SKM-1 treated with dmso at 0.1 percent for 144 hours (cell line): ENCODE measurements around the gene RNASE1.
"Not testable (repeated sequence)": the region's sequence is repeated elsewhere in the genome, so short reads cannot be mapped to it uniquely, and the experiment has no call there.

Experiments used
- DNase-seq: peaks from one replicate; lab custom pipeline; 2025; ENCODE audit not compliant: unreplicated experiment; lab: John Stamatoyannopoulos, UW

Gene RNASE1

DNA sequence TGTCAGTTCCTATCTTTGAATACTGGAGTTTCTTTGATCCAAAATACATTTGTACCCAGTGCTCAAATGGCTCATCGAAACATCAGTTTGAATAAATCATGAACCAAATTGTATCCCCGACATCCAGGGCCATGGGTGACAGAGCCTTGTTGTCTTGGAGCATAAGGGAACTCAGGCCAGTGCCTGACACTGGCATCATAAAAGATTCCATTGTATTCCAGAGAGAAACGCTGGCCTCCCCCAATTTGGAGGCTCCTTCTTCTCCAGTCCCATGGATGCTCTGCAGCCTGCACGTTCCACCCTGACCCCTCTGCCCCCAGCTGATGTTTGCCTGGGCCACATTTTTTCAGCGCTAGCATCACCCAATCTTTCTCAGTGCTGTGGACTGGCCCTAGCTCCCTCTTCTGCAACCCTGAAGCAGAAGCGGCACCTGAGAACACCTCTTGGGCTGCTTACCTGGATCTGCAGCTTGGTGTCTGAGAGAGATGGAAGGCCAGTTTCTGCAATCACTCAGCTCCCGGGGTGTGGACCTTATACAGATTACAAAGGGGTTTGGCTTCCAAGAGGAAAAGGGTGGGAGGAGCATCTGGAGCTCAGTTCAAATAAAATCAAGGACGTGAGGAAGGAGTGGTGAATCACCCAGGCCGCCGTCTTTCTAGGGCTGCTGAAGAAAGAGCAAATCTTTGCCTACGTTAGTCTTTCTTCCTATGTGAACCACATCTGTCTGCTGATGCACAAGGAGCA is at the start of gene RNASE1:
RNASE1 (minus strand) TSS at position 504 of the 744 bp plus-strand sequence. CDS start 776 bp downstream, outside the sequence.
- DNase-seq: no peak

GRCh38 chr14:20848955-20849570 is 46.4 kb upstream of the RNASE1 start:
- no peak for DNase-seq

DNA sequence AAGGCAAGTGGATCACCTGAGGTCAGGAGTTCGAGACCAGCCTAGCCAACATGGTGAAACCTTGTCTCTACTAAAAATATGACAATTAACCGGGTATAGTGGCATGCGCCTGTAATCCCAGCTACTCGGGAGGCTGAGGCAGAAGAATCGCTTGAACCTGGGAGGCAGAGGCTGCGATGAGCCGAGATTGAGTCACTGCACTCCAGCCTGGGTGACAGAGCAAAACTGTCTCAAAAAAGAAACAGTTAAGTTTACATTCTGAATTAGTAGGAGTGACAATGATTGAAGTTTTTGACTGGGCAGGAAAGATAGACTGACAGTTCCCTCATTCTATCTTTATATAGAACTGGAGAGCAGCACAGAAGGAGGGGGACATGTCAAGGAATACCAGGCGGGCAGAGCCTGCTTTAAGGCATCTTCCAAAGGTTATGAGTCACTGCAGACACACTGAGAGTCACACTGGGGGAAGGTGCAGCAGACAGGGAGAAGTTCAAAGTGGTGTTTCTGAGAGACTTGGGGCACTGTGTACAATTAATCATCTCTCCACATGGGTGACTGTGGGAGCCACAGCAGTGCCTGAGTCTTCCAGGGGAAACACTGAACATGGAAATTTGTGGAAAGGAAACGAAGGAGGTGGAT is 45.8 kb upstream of the RNASE1 start:
- DNase-seq: no peak

- peak; percentile 24 for DNase-seq
Observed at GRCh38 chr14:20846560-20846959, 43.9 kb upstream of the RNASE1 start.

GRCh38 chr14:20841096-20841495 is 38.5 kb upstream of the RNASE1 start:
- DNase-seq: no peak

GRCh38 chr14:20837831-20838230 is 35.2 kb upstream of the RNASE1 start:
- no peak for DNase-seq

DNA sequence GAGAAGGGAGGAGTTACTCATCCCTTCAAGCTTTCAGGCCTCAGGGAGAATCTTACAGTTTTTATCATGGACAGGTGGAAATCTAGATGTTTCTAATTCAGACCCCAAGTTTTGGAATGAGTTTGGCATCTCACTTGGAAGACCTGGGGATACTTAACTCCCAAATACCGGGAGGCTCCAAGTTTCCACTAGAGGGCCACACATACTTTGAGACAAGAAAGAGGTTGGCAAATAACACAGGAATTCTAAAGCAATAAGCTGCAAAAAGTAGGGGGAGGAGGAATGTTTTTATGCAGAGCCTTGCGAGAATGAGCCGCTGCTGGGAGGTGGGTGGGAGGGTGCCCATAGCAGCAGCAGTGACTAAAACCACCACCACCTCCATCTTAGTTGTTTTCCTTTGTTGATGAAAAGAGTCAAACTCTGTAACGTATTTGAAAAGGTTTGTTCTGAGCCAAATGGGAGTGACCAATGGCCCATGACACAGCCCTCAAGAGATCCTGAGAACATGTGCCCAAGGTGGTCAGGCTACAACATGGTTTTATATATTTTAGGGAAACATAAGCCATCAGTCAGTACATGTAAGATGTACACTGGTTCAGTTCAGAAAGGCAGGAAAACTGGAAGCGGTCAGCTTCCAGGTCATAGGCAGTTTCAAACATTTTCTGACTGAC is 34.2 kb upstream of the RNASE1 start:
- no peak for DNase-seq

DNA sequence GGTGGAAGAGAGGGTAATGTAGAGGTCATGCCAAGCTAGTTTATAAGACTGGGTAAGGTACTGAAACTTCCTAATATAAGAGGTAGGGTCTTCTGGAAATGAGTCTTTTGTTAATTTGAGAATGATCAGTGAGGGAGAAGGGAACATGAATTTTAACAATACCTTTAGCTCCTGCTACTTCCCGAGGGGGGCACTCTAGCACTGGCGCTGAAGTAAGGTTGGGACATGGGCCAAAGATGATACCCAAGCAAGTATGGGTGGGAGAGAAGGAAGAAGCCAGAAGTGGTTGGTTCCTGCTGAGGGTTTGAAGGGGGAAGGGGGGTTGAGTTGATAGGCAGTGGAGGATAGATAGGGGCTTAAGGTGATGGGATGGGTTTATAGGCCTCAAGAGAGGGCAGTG is 32.3 kb upstream of the RNASE1 start:
- DNase-seq: no peak

DNA sequence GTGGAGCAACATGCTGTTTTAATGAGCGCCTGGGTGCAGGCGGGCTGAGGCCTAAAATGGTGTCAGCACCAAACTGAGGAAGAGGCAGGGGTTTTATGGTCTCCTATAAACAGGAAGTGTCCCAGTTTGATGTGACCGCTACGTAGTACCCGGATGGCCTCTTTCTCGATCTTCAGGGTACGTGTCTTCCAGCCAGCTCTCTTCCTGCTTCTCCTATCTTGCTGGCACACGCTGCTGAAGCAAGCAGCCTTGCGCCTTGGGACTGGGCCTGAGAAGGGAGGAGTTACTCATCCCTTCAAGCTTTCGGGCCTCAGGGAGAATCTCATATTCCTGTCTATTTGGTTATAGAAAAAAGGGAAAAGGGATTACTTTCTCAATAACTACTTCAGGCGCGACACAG is 28.2 kb upstream of the RNASE1 start:
- DNase-seq: no peak

DNA sequence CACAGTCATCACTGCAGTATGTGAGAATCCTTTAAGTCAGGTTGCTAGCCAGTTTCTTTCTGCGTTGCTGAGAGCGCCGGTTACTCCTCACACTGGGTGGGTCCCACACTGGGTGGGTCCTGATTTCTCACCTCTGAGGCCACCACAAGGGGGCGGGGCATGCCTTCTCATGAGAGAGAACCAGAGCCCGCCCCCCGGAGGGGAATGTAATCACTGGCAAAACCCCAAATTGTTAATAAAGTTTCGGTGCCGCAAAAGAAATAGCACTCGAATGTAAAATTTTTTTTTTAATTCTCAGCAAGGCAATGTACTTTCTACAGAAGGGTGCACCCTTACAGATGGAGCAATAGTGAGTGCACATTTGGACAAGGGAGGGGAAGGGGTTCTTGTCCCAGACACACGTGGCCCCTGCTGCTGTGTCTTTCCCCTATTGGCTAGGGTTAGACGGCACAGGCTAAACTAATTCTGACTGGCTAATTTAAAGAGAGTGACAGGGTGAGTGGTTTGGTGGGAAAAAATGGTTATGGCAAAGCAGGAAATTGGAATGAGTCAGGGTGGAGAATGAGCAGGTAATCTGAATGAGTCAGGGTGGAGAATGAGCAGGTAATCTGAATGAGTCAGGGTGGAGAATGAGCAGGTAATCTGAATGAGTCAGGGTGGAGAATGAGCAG is 25.5 kb upstream of the RNASE1 start:
- DNase-seq: not testable (repeated sequence)

- no peak for DNase-seq
Observed at GRCh38 chr14:20827326-20827725, 24.7 kb upstream of the RNASE1 start.

GRCh38 chr14:20826666-20827065 is 24.0 kb upstream of the RNASE1 start:
- not testable (repeated sequence) for DNase-seq

DNA sequence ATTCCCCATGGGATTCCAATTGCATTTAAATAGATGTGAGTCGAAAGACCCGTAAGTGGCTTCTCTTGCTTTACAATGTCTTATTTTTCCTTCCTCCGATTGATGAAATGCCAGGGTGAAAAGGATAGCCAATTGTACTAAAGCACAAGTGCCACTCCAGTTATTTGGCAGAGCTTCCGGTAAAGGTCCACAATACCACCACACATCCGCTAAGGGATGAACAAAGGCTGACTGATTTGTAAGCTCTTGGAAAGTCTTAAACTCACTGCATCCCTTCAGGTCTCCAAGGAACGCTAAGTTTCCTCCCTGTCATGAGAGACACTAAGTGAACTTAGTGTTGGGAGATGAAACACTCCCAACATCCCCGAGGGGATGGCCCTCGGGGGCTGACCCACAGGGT is 21.2 kb upstream of the RNASE1 start:
- no peak for DNase-seq

GRCh38 chr14:20821521-20822108 is 19.0 kb upstream of the RNASE1 start:
- not testable (repeated sequence) for DNase-seq

DNA sequence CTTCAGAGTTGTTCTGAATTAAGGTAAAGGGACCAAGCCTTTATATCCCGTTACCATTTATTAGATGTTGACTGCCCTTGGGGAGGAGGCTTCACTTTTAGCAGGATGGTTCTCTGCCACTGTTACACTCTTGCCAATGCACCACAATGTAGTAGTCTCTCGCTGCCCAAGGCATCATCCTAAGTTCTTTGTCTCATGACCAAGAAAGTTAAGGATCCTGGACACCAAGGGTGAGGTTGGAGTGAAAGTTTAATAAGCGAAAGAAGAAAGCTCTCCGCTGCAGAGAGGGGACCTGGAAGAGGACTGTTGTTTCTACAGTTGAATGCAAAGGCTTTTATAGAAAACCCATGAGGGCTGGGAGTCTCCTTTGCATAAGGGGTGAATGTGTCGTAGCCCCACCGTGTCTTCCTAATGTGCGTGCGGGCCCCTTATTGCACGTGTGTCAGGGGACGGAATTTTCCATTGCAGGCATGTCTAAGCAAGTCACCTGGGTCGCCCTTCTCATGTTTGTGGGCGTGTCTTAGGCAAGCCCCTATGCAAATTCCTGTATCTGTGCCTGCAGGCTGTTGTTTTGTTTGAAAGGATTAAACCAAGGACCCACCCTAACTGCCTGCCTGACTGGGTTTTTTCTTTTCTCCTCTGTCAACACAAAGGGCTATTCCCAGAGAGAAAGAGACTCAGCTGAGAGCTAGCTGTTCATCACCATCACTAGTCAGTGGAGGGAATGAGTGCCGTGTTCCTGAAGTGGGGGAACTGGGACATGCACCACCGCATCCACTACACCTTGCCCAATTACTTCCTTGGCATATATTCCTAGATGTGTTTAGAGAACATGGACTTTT is 17.6 kb upstream of the RNASE1 start:
- no peak for DNase-seq

DNA sequence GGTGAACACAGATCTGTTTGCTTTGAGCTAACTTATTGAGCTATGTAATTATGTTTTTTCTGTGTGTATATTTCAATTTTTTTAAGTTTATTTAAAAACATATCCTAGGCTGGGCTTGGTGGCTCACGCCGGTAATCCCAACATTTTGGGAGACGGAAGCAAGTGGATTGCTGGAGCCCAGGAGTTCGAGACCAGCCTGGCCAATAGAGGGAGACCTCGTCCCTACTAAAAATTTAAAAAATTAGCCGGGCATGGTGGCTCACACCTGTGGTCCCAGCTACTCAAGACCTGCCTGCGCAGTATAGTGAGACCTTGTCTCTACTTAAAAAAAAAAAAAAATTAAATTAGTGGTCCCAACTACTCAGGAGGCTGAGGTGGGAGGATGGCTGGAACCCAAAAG is 16.2 kb upstream of the RNASE1 start:
- DNase-seq: no peak

- DNase-seq: not testable (repeated sequence)
Observed at GRCh38 chr14:20815946-20816345, 13.3 kb upstream of the RNASE1 start.

GRCh38 chr14:20811986-20812975 is 9.6 kb upstream of the RNASE1 start:
- no peak for DNase-seq

DNA sequence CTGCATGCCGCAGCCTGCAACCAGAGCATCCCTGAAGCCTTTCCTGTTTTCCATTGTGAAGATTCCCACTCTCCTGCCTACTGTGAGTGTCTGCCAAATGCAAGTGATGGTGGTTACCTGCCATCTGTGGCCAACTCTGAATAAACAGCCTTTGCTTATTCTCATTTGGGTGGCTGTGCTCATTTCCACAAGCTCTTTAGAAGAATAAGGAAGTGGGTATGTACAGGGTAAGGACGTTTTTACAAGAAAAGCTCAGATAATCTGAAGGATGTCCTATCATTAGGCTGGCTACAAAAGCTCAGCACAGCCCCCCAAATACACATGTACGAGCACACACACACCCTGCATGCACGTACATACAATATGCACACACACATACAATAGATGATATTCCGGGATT is 7.3 kb upstream of the RNASE1 start:
- DNase-seq: no peak
